ENCODE results near the gene CLDN34. TPM values are rescaled to one million over a fixed set of nuclear protein-coding genes. Genes with fewer than 3 reads are reported as not detected.

The CLDN34 gene
- total RNA-seq, 1 experiment from 2014 or later: not detected

DNA sequence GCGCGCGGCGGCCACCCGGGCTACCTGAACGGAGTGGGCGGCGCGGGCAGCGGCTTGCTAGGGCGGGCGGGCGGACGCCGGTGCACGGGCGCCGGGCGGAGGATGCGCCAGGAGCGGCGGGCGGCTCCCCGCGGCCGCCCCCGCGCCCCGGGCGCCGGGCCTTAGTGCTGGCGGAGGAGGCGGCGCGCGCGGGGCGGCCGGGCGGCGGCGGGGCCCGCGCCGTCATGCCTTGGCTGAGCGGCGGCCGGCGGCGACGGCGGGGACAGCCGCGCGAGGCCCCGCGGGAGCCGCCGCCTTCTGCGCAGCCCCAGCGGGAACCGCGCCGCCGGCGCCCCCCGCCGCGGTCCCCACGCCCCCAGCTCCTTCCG, 48.2 kb downstream of the CLDN34 start:
- no TSS peak for BruUV-seq (replicated peaks)
- H3K4me3 Mint-ChIP-seq (ENCODE audit: unreplicated experiment): peak overlapping the region; percentile 69
- no peaks in the 10 kb centered on the region for H3K27me3 Mint-ChIP-seq (ENCODE audit: insufficient read depth, unreplicated experiment)
- no peak for TF ChIP-seq CTCF (IDR thresholded peaks at IDR 0.05; ENCODE audit: unreplicated experiment)
- peaks cover 5% of the 10 kb centered on the region for H3K36me3 Mint-ChIP-seq (ENCODE audit: insufficient read depth, unreplicated experiment)
- ChIA-PET CTCF (interaction anchor here (0.6 to 3.2 kb wide), 2 partner anchors 18 to 60 kb away, joined by 3 to 14 read pairs; no protein-coding TSS in a partner anchor), POLR2A (interaction anchor here (3.5 kb wide), 1 partner anchor 62 kb away, joined by 29 read pairs; no protein-coding TSS in a partner anchor)
- H3K9me3 Mint-ChIP-seq (ENCODE audit: unreplicated experiment): no peaks in the 10 kb centered on the region
- no peak overlapping the region for H3K27ac Mint-ChIP-seq (ENCODE audit: low read depth, unreplicated experiment)
- peaks cover 38% of the 10 kb centered on the region for H3K4me1 Mint-ChIP-seq (ENCODE audit: insufficient read depth, unreplicated experiment)
- no peak for DNase-seq (ENCODE audit: unreplicated experiment)
- intact Hi-C loops (cut with micrococcal nuclease): loop anchor here (1.0 to 5.0 kb wide), 2 partner anchors 25 to 67 kb away; no protein-coding TSS in a partner anchor

GRCh38 chrX:10015723-10016518, 48.8 kb downstream of the CLDN34 start:
- CTCF ChIA-PET: interaction anchor here (0.6 to 3.2 kb wide), 7 partner anchors 19 to 172 kb away, joined by 3 to 14 read pairs (median 3); partner anchors contain the start of gene CLCN4

DNA sequence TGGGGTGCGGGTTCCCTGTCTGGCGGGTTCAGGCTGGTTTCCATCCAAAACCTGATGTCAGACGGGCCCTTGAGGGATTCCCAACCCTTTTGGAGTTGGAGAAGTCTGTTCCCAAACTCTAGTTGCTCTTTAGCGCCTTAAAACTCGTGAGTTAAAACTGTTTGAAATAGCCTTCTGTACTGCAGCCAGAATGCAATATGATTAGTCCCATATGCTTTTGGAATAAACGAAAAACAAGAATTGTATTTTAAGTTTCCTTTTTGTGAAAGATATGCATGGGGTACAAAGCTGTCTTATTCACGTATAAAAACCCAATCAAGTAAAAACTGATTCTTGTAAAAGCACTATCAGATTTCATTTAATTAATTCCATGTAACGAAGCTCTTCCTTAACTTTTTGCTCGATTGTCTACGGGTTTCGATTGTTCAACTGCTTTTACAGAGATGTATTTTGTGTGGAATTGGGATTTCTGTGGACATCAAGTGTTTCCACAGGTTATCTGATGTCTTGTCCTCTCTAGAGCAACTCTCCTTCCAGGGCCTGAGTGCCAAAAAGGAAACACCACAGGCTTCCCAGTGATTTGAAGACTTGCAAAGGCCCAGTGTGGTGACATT, 49.5 kb downstream of the CLDN34 start:
- H3K27me3 Mint-ChIP-seq (ENCODE audit: insufficient read depth, unreplicated experiment): no peaks in the 10 kb centered on the region
- intact Hi-C loops (cut with micrococcal nuclease): loop anchor here (5.0 kb wide), 1 partner anchor 66 kb away; no protein-coding TSS in a partner anchor
- ChIA-PET POLR2A (interaction anchor here (0.9 to 3.5 kb wide), 10 partner anchors 13 to 152 kb away, joined by 3 to 29 read pairs (median 5); partner anchors contain the start of gene CLCN4), CTCF (interaction anchor here (0.5 to 3.2 kb wide), 10 partner anchors 19 to 553 kb away, joined by 3 to 14 read pairs (median 3); partner anchors contain the start of gene CLCN4)
- no peak for TF ChIP-seq CTCF (IDR thresholded peaks at IDR 0.05; ENCODE audit: unreplicated experiment)
- H3K9me3 Mint-ChIP-seq (ENCODE audit: unreplicated experiment): no peaks in the 10 kb centered on the region
- TSS peak; percentile 60 for BruUV-seq (replicated peaks)
- DNase-seq (ENCODE audit: unreplicated experiment): no peak
- peaks cover 5% of the 10 kb centered on the region for H3K36me3 Mint-ChIP-seq (ENCODE audit: insufficient read depth, unreplicated experiment)
- H3K27ac Mint-ChIP-seq (ENCODE audit: low read depth, unreplicated experiment): peak overlapping the region; percentile 6
- peaks cover 30% of the 10 kb centered on the region for H3K4me1 Mint-ChIP-seq (ENCODE audit: insufficient read depth, unreplicated experiment)
- peak overlapping the region; percentile 66 for H3K4me3 Mint-ChIP-seq (ENCODE audit: unreplicated experiment)

More at GRCh38 chrX:10015723-10016518, 48.8 kb downstream of the CLDN34 start:
- POLR2A ChIA-PET: interaction anchor here (0.9 to 3.5 kb wide), 6 partner anchors 15 to 141 kb away, joined by 4 to 29 read pairs (median 8); partner anchors contain the start of gene CLCN4
- Mint-ChIP-seq H3K27me3 (ENCODE audit: insufficient read depth, unreplicated experiment) (no peaks in the 10 kb centered on the region), H3K4me1 (ENCODE audit: insufficient read depth, unreplicated experiment) (peaks cover 32% of the 10 kb centered on the region), H3K36me3 (ENCODE audit: insufficient read depth, unreplicated experiment) (peaks cover 5% of the 10 kb centered on the region), H3K27ac (ENCODE audit: low read depth, unreplicated experiment) (peak overlapping the region; percentile 6), H3K9me3 (ENCODE audit: unreplicated experiment) (no peaks in the 10 kb centered on the region), H3K4me3 (ENCODE audit: unreplicated experiment) (peak overlapping the region; percentile 66)
- intact Hi-C loops (cut with micrococcal nuclease): loop anchor here (1.0 to 5.0 kb wide), 2 partner anchors 24 to 66 kb away; no protein-coding TSS in a partner anchor
- no TSS peak for BruUV-seq (replicated peaks)
- no peak for DNase-seq (ENCODE audit: unreplicated experiment)
- no peak for TF ChIP-seq CTCF (IDR thresholded peaks at IDR 0.05; ENCODE audit: unreplicated experiment)

Measured in MCF 10A (cell line).